Astrocyte (in vitro differentiated cells and primary cell): ENCODE measurements around the gene CNTNAP4.

Experiments used
- CTCF ChIP-seq: IDR thresholded peaks from 2 replicates; pipeline ENCODE4 v1.5.1; 2011; ENCODE audit warnings: low read depth, mild to moderate bottlenecking, inconsistent platforms, low read length, moderate library complexity; ENCODE audit not compliant: insufficient read depth
- EZH2 ChIP-seq: IDR thresholded peaks from 2 replicates; pipeline ENCODE4 v1.6.1; 2012; ENCODE audit warnings: mild to moderate bottlenecking, low read length, inconsistent platforms; ENCODE audit not compliant: insufficient read depth

- TF ChIP-seq CTCF: no peak
- TF ChIP-seq EZH2: no peak
These were observed 168.6 kb downstream of the CNTNAP4 start for GRCh38 chr16:76445815-76446214.
